Left renal cortex interstitium (tissue), 4 donors: ENCODE measurements around the gene SFT2D3. TPM values are rescaled to one million over a fixed set of nuclear protein-coding genes. Genes with fewer than 3 reads are reported as not detected.
A peak's percentile ranks its signal among the peaks of the same experiment; 100 is the strongest.

Experiments used
- DNase-seq, 4 donors: peaks; one replicate each; pipeline ENCODE4 v3.0.0-alpha.2; 2013; ENCODE audit warnings: low read depth in 4 of 4, low spot score in 2 of 4, missing footprints in 1 of 4
- polyA plus RNA-seq, 4 donors: library from polyadenylated mRNA; unstranded; fragments of 120-200 nt; gene quantifications; one replicate each; pipeline ENCODE4 v1.2.1, GENCODE V29; 2013; ENCODE audit not compliant: insufficient read length in 4 of 4

The SFT2D3 gene
- polyA plus RNA-seq, result not detected

GRCh38 chr2:127701193-127701650 is at the start of gene SFT2D3:
Gene SFT2D3 (plus strand): TSS chr2:127701497. CDS start chr2:127701529, 32 bp downstream.
- DNase-seq, result peak; percentile 55 to 84 (median 76)

GRCh38 chr2:127651971-127652550 is 49.2 kb upstream of the SFT2D3 start:
- no peak for DNase-seq

GRCh38 chr2:127652786-127653357 is 48.4 kb upstream of the SFT2D3 start:
- no peak for DNase-seq

GRCh38 chr2:127653421-127654083 is 47.7 kb upstream of the SFT2D3 start:
- DNase-seq, result no peak

- DNase-seq, result no peak
Measured at GRCh38 chr2:127654084-127654837, 47.0 kb upstream of the SFT2D3 start.

- DNase-seq, result no peak
Measured at GRCh38 chr2:127654838-127655175, 46.5 kb upstream of the SFT2D3 start.

- DNase-seq, result no peak
Measured at GRCh38 chr2:127655209-127656073, 45.9 kb upstream of the SFT2D3 start.

- DNase-seq, result no peak
Measured at GRCh38 chr2:127656569-127657231, 44.6 kb upstream of the SFT2D3 start.

GRCh38 chr2:127657232-127657595 is 44.1 kb upstream of the SFT2D3 start:
- no peak for DNase-seq

- DNase-seq, result no peak
Measured at GRCh38 chr2:127658146-127658545, 43.2 kb upstream of the SFT2D3 start.

GRCh38 chr2:127658641-127659407 is 42.5 kb upstream of the SFT2D3 start:
- no peak for DNase-seq

- no peak for DNase-seq
Measured at GRCh38 chr2:127659408-127660290, 41.6 kb upstream of the SFT2D3 start.

GRCh38 chr2:127660291-127660578 is 41.1 kb upstream of the SFT2D3 start:
- no peak for DNase-seq

- DNase-seq, result no peak
Measured at GRCh38 chr2:127661072-127661649, 40.1 kb upstream of the SFT2D3 start.

GRCh38 chr2:127661949-127662510 is 39.3 kb upstream of the SFT2D3 start:
- DNase-seq, result no peak

- no peak for DNase-seq
Measured at GRCh38 chr2:127662937-127663565, 38.2 kb upstream of the SFT2D3 start.

- no peak for DNase-seq
Measured at GRCh38 chr2:127663566-127664064, 37.7 kb upstream of the SFT2D3 start.
